Muscle of arm (tissue), 12 donors: ENCODE measurements around the gene MOB3A. TPM values are rescaled to one million over a fixed set of nuclear protein-coding genes. Genes with fewer than 3 reads are reported as not detected.
"Not testable (repeated sequence)": the region's sequence is repeated elsewhere in the genome, so short reads cannot be mapped to it uniquely, and the experiment has no call there.

Experiments
- DNase-seq: peaks from one replicate; pipeline ENCODE4 v3.0.0-alpha.2; 2013
- polyA plus RNA-seq, 12 donors: library from polyadenylated mRNA; unstranded; fragments of 120-200 nt; gene quantifications; one replicate each; pipeline ENCODE4 v1.2.1, GENCODE V29; 2013; ENCODE audit not compliant: insufficient read length in 12 of 12

MOB3A gene
- polyA plus RNA-seq, 12 donors, result 14.5 to 28.4 (median 15.8) TPM; not detected in 1

DNA sequence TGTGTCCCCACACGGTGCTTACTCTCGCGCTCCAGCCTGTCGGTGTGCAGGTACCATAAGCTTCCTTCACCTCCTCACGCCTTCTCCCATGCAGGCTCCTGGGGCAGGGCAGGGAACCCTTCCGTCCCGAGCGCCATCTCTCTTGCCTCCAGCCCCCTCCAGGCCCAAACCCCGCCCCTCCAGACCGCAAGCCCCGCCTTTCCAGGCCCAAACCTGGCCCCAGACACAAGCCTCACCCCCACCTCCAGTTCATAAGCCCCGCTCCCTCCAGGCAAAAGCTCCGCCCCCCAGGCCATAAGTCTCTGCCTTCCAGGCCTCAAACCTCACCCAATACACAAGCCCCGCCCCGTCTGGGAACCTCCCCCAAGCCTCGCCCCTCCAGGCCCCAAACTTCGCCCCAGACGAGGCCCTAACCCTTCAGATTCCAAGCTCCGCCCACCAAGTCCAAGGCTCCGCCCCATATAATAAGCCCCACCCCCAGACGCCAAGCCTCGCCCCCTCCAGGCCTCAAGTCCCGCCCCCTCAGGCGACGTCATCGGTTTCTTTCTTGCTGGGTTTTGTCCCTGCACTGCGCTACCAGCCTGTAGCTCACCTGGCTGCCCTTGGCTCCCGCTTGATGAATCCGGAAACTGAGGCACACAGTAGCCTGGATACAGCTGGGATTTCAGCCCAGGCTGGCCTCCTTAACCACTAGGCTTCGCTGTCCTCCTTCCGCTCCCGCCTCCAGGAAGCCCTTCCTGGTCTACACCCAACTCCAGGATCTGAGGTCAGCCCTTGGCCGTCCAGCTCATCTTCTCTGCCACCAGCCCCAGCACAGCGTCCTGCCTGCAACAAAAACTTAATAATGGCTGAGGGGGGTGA lies 61.2 kb downstream of the MOB3A start:
- no peak for DNase-seq

GRCh38 chr19:2034253-2034652 lies 61.9 kb downstream of the MOB3A start:
- not testable (repeated sequence) for DNase-seq

- DNase-seq, result no peak
Measured at GRCh38 chr19:2033825-2034159, 62.3 kb downstream of the MOB3A start.

- no peak for DNase-seq
Measured at GRCh38 chr19:2033115-2033824, 62.9 kb downstream of the MOB3A start.

DNA sequence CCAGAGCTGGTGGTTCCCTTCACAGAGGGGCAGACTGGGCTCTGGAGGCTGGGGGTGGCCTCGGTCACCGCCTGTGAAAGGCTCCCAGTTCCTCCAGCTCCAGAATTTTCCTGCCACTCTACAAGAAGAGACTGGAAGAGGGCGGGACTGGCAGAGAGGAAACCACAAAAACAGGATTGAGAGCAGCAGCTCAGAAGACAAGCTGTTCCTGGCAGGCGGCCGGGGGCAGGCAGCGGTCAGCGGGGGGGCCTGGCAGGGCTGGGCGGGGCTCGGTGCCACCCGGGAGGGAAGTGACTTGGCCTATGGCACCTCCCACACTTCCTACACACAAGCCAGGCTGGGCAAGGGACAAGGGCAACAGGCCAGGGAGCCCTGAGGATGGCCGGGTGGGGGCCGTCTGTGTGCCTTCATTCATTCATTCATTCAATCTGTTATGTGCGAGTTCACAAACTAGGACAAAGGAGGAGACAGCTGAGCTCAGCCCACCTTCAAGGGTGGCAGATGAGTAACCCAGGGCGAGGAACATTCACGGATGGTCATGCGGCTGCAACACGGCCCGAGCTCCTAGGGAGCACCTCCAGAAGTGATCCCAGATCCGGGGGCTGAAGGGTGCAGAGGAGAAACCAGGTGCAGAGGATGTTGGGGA lies 63.7 kb downstream of the MOB3A start:
- DNase-seq, result peak; percentile 71

- DNase-seq, result no peak
Measured at GRCh38 chr19:2027361-2027760, 68.8 kb downstream of the MOB3A start.

DNA sequence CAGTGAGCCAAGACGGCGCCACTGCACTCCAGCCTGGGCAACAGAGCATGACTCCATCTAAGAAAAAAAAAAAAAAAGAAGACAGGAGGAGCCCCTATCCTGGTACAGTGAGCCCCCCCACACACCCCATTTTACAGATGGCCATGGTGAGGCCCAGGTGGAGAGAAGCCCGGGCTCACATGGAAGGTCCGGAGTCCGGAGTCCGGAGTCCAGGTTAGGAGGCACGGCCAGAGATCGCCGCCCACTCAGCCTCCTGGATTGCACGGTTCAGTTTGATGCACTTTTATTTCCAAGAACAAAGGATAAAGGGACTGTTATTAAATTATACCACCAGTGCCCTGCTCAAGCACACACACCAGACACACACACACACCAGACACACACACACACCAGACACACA lies 69.4 kb downstream of the MOB3A start:
- no peak for DNase-seq

DNA sequence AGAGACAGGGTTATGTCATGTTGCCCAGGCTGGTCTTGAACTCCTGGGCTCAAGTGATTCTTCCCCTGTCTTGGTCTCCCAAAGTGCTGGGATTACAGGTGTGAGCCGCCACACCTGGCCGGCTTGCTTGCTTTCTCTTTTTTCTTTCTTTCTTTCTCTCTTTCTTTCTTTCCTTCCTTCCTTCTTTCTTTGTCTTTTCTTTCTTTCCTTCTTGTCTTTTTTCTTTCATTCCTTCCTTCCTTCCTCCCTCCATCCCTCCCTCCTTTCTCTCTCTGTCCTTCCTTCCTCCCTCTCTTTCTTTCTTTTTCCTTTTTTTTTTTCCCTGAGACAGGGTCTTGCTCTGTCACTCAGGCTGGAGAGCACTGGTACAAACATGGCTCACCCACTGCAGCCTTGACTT lies 73.8 kb downstream of the MOB3A start:
- DNase-seq, result no peak

- DNase-seq, result no peak
Measured at GRCh38 chr19:2021453-2022140, 74.5 kb downstream of the MOB3A start.

Other genes starting within 250 kb of the MOB3A start
- 10 to 100 TPM in 11 of 12 donors, not detected in 1; 14.7 to 39.3 (median 17.3) TPM for gene REXO1, start 247.8 kb downstream of the MOB3A start, polyA plus RNA-seq
- 10 to 100 TPM in 3 of 12 donors, 1 to 10 TPM in 8, not detected in 1; 6.1 to 16.4 (median 8.1) TPM for gene KLF16, start 232.7 kb downstream of the MOB3A start, polyA plus RNA-seq
- 10 to 100 TPM in 11 of 12 donors, not detected in 1; 35.7 to 74.2 (median 41.6) TPM for gene ABHD17A, start 210.8 kb downstream of the MOB3A start, polyA plus RNA-seq
- 1 to 10 TPM in 8 of 12 donors, under 1 TPM in 2, not detected in 2; 0.70 to 2.9 (median 1.2) TPM for gene ADAT3, start 190.9 kb downstream of the MOB3A start, polyA plus RNA-seq
- gene SCAMP4, start 190.9 kb downstream of the MOB3A start, polyA plus RNA-seq, result 10 to 100 TPM in 11 of 12 donors, not detected in 1; 18.3 to 42.5 (median 25.1) TPM
- 100 to 1,000 TPM in 1 of 12 donors, 10 to 100 TPM in 10, not detected in 1; 25.3 to 114 (median 36.0) TPM for gene CSNK1G2, start 155.2 kb downstream of the MOB3A start, polyA plus RNA-seq
- 10 to 100 TPM in 11 of 12 donors, not detected in 1; 51.2 to 83.3 (median 59.4) TPM for gene BTBD2, start 80.6 kb downstream of the MOB3A start, polyA plus RNA-seq
- gene MKNK2, start 45.1 kb downstream of the MOB3A start, polyA plus RNA-seq, result 100 to 1,000 TPM in 3 of 12 donors, 10 to 100 TPM in 9; 51.7 to 925 (median 82.0) TPM
- 1 to 10 TPM in 9 of 12 donors, under 1 TPM in 1, not detected in 2; 0.97 to 3.8 (median 2.0) TPM for gene IZUMO4, start 589 bp upstream of the MOB3A start, polyA plus RNA-seq
- gene AP3D1, start 55.2 kb upstream of the MOB3A start, polyA plus RNA-seq, result 10 to 100 TPM in 11 of 12 donors, not detected in 1; 32.3 to 77.2 (median 59.1) TPM
- 10 to 100 TPM in 11 of 12 donors, not detected in 1; 17.0 to 30.7 (median 21.3) TPM for gene DOT1L, start 67.6 kb upstream of the MOB3A start, polyA plus RNA-seq
- 100 to 1,000 TPM in 1 of 12 donors, 10 to 100 TPM in 10, not detected in 1; 41.5 to 161 (median 54.8) TPM for gene PLEKHJ1, start 140.0 kb upstream of the MOB3A start, polyA plus RNA-seq
- 10 to 100 TPM in 11 of 12 donors, not detected in 1; 43.8 to 91.0 (median 53.3) TPM for gene SF3A2, start 140.5 kb upstream of the MOB3A start, polyA plus RNA-seq
- 1 to 10 TPM in 10 of 12 donors, under 1 TPM in 1, not detected in 1; 0.28 to 7.8 (median 4.2) TPM for gene AMH, start 153.0 kb upstream of the MOB3A start, polyA plus RNA-seq
- gene JSRP1, start 160.1 kb upstream of the MOB3A start, polyA plus RNA-seq, result 100 to 1,000 TPM in 1 of 12 donors, 10 to 100 TPM in 10, not detected in 1; 28.5 to 107 (median 53.7) TPM
- under 1 TPM in 7 of 12 donors, not detected in 5; 0.05 to 0.16 (median 0.09) TPM for gene PEAK3, start 185.8 kb upstream of the MOB3A start, polyA plus RNA-seq
- gene LINGO3, start 211.8 kb upstream of the MOB3A start, polyA plus RNA-seq, result under 1 TPM in 5 of 12 donors, not detected in 7; 0.08 to 0.32 (median 0.11) TPM
- gene LSM7, start 232.3 kb upstream of the MOB3A start, polyA plus RNA-seq, result 10 to 100 TPM in 11 of 12 donors, not detected in 1; 51.9 to 73.7 (median 62.8) TPM
- gene SPPL2B, start 232.4 kb upstream of the MOB3A start, polyA plus RNA-seq, result 10 to 100 TPM in 11 of 12 donors, not detected in 1; 23.0 to 83.0 (median 35.4) TPM